Neural progenitor cell (in vitro differentiated cells): ENCODE data around the gene LRRC18. TPM values are rescaled to one million over a fixed set of nuclear protein-coding genes. Genes with fewer than 3 reads are reported as not detected.

ENCODE experiments used
- DNase-seq: peaks from one replicate; pipeline ENCODE4 v3.0.0-alpha.2; 2016; ENCODE audit warnings: low spot score
- H2AFZ ChIP-seq: fragments of 200-600 bp; sonication (generic); replicated peaks from 2 replicates; pipeline ENCODE4 v1.6.1; 2016; ENCODE audit warnings: antibody characterized with exemption
- H3F3A ChIP-seq: fragments of 200-600 bp; sonication (generic); 2 replicates; pipeline ENCODE4 v1.6.1; 2016; ENCODE audit warnings: antibody characterized with exemption, low read depth
- H3K27ac ChIP-seq: fragments of 200-600 bp; sonication (generic); 2 replicates; pipeline ENCODE4 v1.5.1; 2016; ENCODE audit warnings: mild to moderate bottlenecking
- H3K27me3 ChIP-seq: fragments of 200-600 bp; sonication (generic); 2 replicates; pipeline ENCODE4 v1.6.1; 2016; ENCODE audit warnings: mild to moderate bottlenecking, moderate library complexity
- H3K36me3 ChIP-seq: fragments of 200-600 bp; sonication (generic); 2 replicates; pipeline ENCODE4 v1.5.1; 2016
- H3K4me1 ChIP-seq: fragments of 200-600 bp; sonication (generic); 2 replicates; pipeline ENCODE4 v1.6.1; 2016; ENCODE audit warnings: mixed run types
- H3K4me2 ChIP-seq: fragments of 200-600 bp; sonication (generic); 2 replicates; pipeline ENCODE4 v1.6.1; 2016
- H3K4me3 ChIP-seq: fragments of 200-600 bp; sonication (generic); 2 replicates; pipeline ENCODE4 v1.5.1; 2016
- H3K79me2 ChIP-seq: fragments of 200-600 bp; sonication (generic); 2 replicates; pipeline ENCODE4 v1.6.1; 2016; ENCODE audit warnings: low read depth
- H3K9ac ChIP-seq: fragments of 200-600 bp; sonication (generic); 2 replicates; pipeline ENCODE4 v1.6.1; 2016
- H3K9me3 ChIP-seq: fragments of 200-600 bp; sonication (generic); 2 replicates; pipeline ENCODE4 v1.5.1; 2016; ENCODE audit warnings: low read depth
- H4K20me1 ChIP-seq: fragments of 200-600 bp; sonication (generic); 2 replicates; pipeline ENCODE4 v1.6.1; 2016; ENCODE audit warnings: low read depth
- H3K27ac Mint-ChIP-seq: 3 replicates; pipeline ENCODE4 v1.8.0; 2021; ENCODE audit warnings: mixed read lengths
- H3K27me3 Mint-ChIP-seq: 2 replicates; pipeline ENCODE4 v1.8.0; 2022; ENCODE audit warnings: low read depth, mild to moderate bottlenecking, inconsistent platforms, moderate library complexity, mixed read lengths; ENCODE audit not compliant: insufficient read depth
- H3K36me3 Mint-ChIP-seq: 3 replicates; pipeline ENCODE4 v1.8.0; 2021; ENCODE audit warnings: mixed read lengths
- H3K4me1 Mint-ChIP-seq: 3 replicates; pipeline ENCODE4 v1.8.0; 2021; ENCODE audit warnings: mixed read lengths
- H3K4me3 Mint-ChIP-seq: 3 replicates; pipeline ENCODE4 v1.8.0; 2021; ENCODE audit warnings: mild to moderate bottlenecking, moderate library complexity, mixed read lengths
- H3K9me3 Mint-ChIP-seq: 3 replicates; pipeline ENCODE4 v1.8.0; 2020; ENCODE audit warnings: mixed read lengths
- EZH2 ChIP-seq: fragments of 200-600 bp; sonication (generic); IDR thresholded peaks from 2 replicates; pipeline ENCODE4 v1.6.1; 2017; ENCODE audit warnings: antibody characterized with exemption, mild to moderate bottlenecking, moderate library complexity
- EZH2phosphoT487 ChIP-seq: fragments of 200-600 bp; sonication (generic); IDR thresholded peaks from 2 replicates; pipeline ENCODE4 v1.6.1; 2017; ENCODE audit warnings: antibody characterized with exemption
- total RNA-seq: library from RNA; depleted of rRNA; stranded (reverse); fragments of >200 nt; gene quantifications from 2 replicates; pipeline ENCODE4 v1.2.3, GENCODE V29; 2015; ENCODE audit warnings: low replicate concordance
- TF ChIP-seq, protein P1 (sequence below): fragments of 200-600 bp; sonication (generic); IDR thresholded peaks from 2 replicates; pipeline ENCODE4 v1.5.1; 2017; ENCODE audit warnings: antibody characterized with exemption, mild to moderate bottlenecking

LRRC18 gene
- total RNA-seq, 1 donor from 2014 or later, result not detected

DNA sequence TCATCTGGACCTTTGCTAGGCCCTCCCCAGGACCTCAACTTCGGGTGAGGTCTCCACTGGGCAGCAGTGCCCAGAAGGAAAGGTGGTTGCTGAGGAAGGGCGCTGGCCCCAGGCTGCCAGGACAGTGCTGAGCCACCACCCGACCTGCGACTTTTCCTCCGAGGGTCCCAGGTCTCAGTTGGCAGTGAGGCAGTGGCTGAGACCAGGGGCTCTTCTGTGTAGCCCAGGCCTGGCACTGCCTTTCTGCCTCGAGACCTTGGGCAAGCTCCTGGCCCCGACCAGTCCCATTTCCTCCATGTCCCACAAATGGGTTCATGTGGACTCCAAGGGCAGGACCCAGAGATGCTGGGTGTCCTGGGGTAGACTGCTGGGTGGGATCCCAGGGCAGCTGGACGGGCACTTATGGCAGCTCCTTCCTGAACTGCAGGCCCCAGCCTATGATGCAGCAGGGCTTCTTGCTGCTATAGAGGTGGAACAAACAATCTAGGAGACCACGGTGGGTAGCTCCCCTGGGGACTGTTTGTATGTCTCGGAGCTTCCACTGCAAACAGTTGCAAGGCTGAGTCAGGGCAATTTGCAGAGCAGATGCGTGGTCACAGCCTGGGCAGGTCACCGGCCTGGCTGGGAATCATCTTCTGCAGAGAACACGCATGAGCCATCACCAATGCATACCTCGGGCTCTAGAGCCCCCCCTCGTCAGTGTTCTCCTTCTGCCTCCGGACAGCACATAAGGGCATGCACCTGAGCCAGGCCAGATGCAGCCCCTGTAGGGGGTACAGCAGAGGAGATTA is 17.9 kb upstream of the LRRC18 start:
- H3K4me3 Mint-ChIP-seq, result no peak overlapping the region
- Histone ChIP-seq H3K36me3 (no peaks in the 10 kb centered on the region), H3K4me1 (no peaks in the 10 kb centered on the region), H3K27me3 (no peaks in the 10 kb centered on the region), H3K79me2 (no peaks in the 10 kb centered on the region), H3F3A (no peaks in the 10 kb centered on the region), H3K27ac (no peak overlapping the region), H2AFZ (no peak overlapping the region), H3K9me3 (no peaks in the 10 kb centered on the region), H3K9ac (no peak overlapping the region), H3K4me3 (no peak overlapping the region), H3K4me2 (no peak overlapping the region), H4K20me1 (no peaks in the 10 kb centered on the region)
- H3K36me3 Mint-ChIP-seq, result no peaks in the 10 kb centered on the region
- no peak overlapping the region for H3K27ac Mint-ChIP-seq
- H3K4me1 Mint-ChIP-seq, result no peaks in the 10 kb centered on the region
- no peak for TF ChIP-seq EZH2phosphoT487
- no peak for TF ChIP-seq EZH2
- TF ChIP-seq, protein P1, sequence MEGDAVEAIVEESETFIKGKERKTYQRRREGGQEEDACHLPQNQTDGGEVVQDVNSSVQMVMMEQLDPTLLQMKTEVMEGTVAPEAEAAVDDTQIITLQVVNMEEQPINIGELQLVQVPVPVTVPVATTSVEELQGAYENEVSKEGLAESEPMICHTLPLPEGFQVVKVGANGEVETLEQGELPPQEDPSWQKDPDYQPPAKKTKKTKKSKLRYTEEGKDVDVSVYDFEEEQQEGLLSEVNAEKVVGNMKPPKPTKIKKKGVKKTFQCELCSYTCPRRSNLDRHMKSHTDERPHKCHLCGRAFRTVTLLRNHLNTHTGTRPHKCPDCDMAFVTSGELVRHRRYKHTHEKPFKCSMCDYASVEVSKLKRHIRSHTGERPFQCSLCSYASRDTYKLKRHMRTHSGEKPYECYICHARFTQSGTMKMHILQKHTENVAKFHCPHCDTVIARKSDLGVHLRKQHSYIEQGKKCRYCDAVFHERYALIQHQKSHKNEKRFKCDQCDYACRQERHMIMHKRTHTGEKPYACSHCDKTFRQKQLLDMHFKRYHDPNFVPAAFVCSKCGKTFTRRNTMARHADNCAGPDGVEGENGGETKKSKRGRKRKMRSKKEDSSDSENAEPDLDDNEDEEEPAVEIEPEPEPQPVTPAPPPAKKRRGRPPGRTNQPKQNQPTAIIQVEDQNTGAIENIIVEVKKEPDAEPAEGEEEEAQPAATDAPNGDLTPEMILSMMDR, result no peak
- DNase-seq, result no peak
- H3K27me3 Mint-ChIP-seq, result peaks cover 6% of the 10 kb centered on the region
- H3K9me3 Mint-ChIP-seq, result no peaks in the 10 kb centered on the region

DNA sequence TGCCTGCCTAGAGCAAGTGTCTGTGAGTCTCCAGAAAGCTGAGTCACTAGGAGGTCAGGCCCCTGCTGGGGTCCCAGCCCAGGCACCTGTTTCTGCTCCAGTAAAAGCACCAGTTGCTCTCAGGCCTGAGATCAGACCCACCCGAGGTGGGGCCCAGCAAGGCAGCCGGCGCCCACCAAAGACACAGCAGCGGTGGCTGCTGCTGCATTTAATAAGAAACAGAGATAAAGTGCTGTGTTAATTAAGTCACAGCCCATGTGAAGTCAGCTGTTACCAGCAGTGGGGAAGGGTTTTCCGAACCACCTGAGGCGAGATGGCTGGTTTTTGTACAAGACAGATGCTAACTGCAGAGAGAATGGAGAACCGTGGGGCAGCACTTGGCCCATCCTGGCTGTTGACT is 12.1 kb upstream of the LRRC18 start:
- H3K79me2 ChIP-seq, result no peaks in the 10 kb centered on the region
- H3K36me3 ChIP-seq, result no peaks in the 10 kb centered on the region
- H3K4me3 ChIP-seq, result no peak overlapping the region
- no peak overlapping the region for H3K4me3 Mint-ChIP-seq
- H3K27me3 ChIP-seq, result no peaks in the 10 kb centered on the region
- H3K27ac Mint-ChIP-seq, result no peak overlapping the region
- no peak overlapping the region for H3K9ac ChIP-seq
- H3K4me2 ChIP-seq, result no peak overlapping the region
- no peaks in the 10 kb centered on the region for H3K9me3 Mint-ChIP-seq
- H3K27ac ChIP-seq, result no peak overlapping the region
- no peaks in the 10 kb centered on the region for H3F3A ChIP-seq
- H3K9me3 ChIP-seq, result no peaks in the 10 kb centered on the region
- DNase-seq, result no peak
- H3K27me3 Mint-ChIP-seq, result no peaks in the 10 kb centered on the region
- H3K4me1 Mint-ChIP-seq, result peaks cover 11% of the 10 kb centered on the region
- H2AFZ ChIP-seq, result no peak overlapping the region
- no peaks in the 10 kb centered on the region for H4K20me1 ChIP-seq
- H3K36me3 Mint-ChIP-seq, result no peaks in the 10 kb centered on the region
- TF ChIP-seq EZH2phosphoT487 (no peak), EZH2 (no peak)
- TF ChIP-seq, protein P1, result no peak
- peaks cover 6% of the 10 kb centered on the region for H3K4me1 ChIP-seq

DNA sequence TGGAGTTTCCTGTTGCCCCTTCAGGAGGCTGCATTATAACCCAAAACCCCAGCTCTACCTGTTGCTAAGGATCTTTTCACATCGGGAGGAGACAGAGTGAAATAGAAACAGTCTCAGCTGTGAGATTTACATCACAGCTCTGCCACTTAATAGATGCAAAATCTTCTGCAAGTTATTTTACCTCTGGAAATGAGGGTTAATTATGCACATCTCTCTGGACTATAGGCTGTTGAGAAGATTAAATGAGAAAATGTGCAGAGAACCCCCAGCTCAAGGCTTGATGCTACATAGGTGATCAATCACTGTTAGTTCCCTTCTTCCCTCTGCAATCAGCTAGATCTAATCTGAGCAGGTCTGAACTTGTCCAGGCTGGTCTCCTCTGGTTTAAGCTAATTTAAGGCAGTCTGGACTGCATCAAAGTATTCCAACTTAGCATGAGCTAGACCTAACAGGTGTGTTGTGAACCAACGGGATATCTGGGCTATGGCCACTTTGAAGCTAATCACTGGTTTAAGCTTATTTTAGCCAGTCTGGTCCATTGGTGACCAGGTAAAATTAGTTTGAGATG is 8.9 kb upstream of the LRRC18 start:
- no peak overlapping the region for H3K4me2 ChIP-seq
- Mint-ChIP-seq H3K27me3 (no peaks in the 10 kb centered on the region), H3K4me3 (no peak overlapping the region), H3K9me3 (no peaks in the 10 kb centered on the region), H3K36me3 (no peaks in the 10 kb centered on the region), H3K4me1 (peaks cover 11% of the 10 kb centered on the region), H3K27ac (no peak overlapping the region)
- H3K27ac ChIP-seq, result no peak overlapping the region
- H3F3A ChIP-seq, result no peaks in the 10 kb centered on the region
- H3K9ac ChIP-seq, result no peak overlapping the region
- no peaks in the 10 kb centered on the region for H3K36me3 ChIP-seq
- H2AFZ ChIP-seq, result no peak overlapping the region
- no peaks in the 10 kb centered on the region for H3K79me2 ChIP-seq
- no peak overlapping the region for H3K4me3 ChIP-seq
- TF ChIP-seq EZH2phosphoT487 (no peak), EZH2 (no peak)
- TF ChIP-seq, protein P1, result no peak
- no peaks in the 10 kb centered on the region for H3K27me3 ChIP-seq
- no peaks in the 10 kb centered on the region for H4K20me1 ChIP-seq
- no peaks in the 10 kb centered on the region for H3K9me3 ChIP-seq
- peaks cover 6% of the 10 kb centered on the region for H3K4me1 ChIP-seq
- no peak for DNase-seq
